HFFc6 (cell line): ENCODE measurements around the gene TMEM97. TPM values are rescaled to one million over a fixed set of nuclear protein-coding genes. Genes with fewer than 3 reads are reported as not detected.

Source experiments
- DNase-seq: peaks from one replicate; pipeline ENCODE4 v3.0.0-alpha.2; 2018
- H3K27ac Mint-ChIP-seq: 2 replicates; pipeline ENCODE4 v1.8.0; 2020; ENCODE audit warnings: mild to moderate bottlenecking, mixed read lengths
- H3K27me3 Mint-ChIP-seq: 2 replicates; pipeline ENCODE4 v1.8.0; 2021; ENCODE audit warnings: mild to moderate bottlenecking, moderate library complexity, mixed read lengths; ENCODE audit not compliant: insufficient read depth
- H3K36me3 Mint-ChIP-seq: 2 replicates; pipeline ENCODE4 v1.8.0; 2021; ENCODE audit warnings: low read depth, mixed read lengths
- H3K4me1 Mint-ChIP-seq: 2 replicates; pipeline ENCODE4 v1.8.0; 2020; ENCODE audit warnings: low read depth, mixed read lengths
- H3K4me3 Mint-ChIP-seq: 2 replicates; pipeline ENCODE4 v1.8.0; 2020; ENCODE audit warnings: mild to moderate bottlenecking, moderate library complexity, mixed read lengths
- H3K9me3 Mint-ChIP-seq: 2 replicates; pipeline ENCODE4 v1.8.0; 2020; ENCODE audit warnings: mild to moderate bottlenecking, mixed read lengths
- microRNA-seq: library from miRNA; unstranded; fragments of <30 nt; microRNA quantifications from one replicate; pipeline ENCODE4, GENCODE V29; 2019
- total RNA-seq, 6 experiments: library from RNA; stranded (reverse); fragmentation: NEBNext Ultra II Directional; extraction: Animal tissue kit (Norgen Biotek cat#: 25700); gene quantifications; 2 replicates in 1 of 6; 3 replicates in 5 of 6; pipeline ENCODE4 v1.2.3, GENCODE V29; 2021
- TF ChIP-seq, protein P1 (sequence below): fragments of 200-600 bp; sonication (generic); IDR thresholded peaks from 2 replicates; pipeline ENCODE4 v1.5.0; 2021; ENCODE audit warnings: antibody characterized with exemption, mild to moderate bottlenecking

Gene TMEM97
- total RNA-seq, 6 experiments from 2014 or later = 17.6 to 29.5 (median 24.1) TPM

DNA sequence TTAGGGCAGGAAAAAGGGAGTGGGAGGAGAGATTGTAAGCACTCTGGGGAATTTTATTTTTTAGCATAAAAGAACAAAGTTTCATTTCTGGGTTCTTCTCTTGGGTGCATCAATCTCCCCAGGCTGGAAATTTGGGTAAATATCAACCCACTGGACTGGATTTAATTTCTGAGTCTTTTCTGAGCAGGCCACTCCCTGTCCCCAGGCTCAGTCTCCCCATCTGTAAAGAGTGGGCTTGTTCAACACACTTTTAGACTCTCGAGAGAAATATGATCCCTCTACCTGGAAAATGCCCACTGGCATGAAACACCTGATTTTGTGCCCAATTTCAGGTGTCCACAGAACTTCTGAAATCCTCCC lies 51.7 kb downstream of the TMEM97 start:
- peaks cover 8% of the 10 kb centered on the region; the same call in 1 of the 2 replicates for H3K36me3 Mint-ChIP-seq
- no peaks in the 10 kb centered on the region; the same call in 1 of the 2 replicates for H3K27me3 Mint-ChIP-seq
- peaks cover 35% of the 10 kb centered on the region for H3K4me1 Mint-ChIP-seq
- H3K4me3 Mint-ChIP-seq = peak overlapping the region; percentile 87
- no peak for DNase-seq
- TF ChIP-seq, protein P1, sequence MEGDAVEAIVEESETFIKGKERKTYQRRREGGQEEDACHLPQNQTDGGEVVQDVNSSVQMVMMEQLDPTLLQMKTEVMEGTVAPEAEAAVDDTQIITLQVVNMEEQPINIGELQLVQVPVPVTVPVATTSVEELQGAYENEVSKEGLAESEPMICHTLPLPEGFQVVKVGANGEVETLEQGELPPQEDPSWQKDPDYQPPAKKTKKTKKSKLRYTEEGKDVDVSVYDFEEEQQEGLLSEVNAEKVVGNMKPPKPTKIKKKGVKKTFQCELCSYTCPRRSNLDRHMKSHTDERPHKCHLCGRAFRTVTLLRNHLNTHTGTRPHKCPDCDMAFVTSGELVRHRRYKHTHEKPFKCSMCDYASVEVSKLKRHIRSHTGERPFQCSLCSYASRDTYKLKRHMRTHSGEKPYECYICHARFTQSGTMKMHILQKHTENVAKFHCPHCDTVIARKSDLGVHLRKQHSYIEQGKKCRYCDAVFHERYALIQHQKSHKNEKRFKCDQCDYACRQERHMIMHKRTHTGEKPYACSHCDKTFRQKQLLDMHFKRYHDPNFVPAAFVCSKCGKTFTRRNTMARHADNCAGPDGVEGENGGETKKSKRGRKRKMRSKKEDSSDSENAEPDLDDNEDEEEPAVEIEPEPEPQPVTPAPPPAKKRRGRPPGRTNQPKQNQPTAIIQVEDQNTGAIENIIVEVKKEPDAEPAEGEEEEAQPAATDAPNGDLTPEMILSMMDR = no peak
- peak overlapping the region; percentile 70 for H3K27ac Mint-ChIP-seq
- H3K9me3 Mint-ChIP-seq = no peaks in the 10 kb centered on the region

DNA sequence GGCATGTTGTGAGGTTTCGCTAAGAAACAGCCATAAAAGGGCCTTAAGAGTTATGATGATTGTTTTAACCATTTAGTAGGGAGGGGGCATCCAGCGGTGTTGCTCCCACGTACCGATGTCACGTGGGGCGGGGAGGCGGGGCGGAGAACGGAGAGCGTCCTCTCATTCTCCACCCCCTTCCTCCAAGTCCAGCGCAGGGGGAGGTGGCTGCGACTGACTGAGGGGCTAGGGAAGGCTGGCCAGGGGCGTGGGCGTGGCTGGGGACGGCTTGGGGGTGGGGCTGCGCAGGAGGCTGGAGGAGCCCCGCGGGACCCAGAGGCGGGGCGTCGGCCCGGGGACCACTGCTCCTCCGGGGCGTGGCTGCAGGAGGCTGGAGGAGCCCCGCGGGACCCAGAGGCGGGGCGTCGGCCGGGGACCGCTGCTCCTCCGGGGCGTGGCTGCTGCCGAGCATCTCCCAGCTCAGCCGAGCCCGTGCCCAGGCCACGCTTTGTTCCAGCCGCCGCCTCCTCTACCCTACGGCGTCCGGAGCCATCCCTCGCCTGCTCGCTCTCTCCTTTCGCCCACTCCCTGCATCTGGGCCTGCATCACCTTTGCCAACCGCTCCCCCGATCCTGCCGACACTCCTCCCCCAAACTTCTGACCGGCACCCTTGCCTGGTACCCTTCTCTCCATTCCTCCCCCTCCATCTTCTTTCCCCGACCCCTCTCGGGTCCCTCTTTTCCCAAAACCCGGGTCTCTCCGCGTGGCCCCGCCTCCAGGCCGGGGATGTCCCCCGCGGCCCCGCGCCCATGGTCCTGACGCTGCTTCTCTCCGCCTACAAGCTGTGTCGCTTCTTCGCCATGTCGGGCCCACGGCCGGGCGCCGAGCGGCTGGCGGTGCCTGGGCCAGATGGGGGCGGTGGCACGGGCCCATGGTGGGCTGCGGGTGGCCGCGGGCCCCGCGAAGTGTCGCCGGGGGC lies 52.5 kb downstream of the TMEM97 start, which contains the start of gene SARM1:
Gene SARM1 (plus strand): TSS at position 450 of the 958 bp plus-strand sequence. CDS start 339 bp downstream, at position 789.
- Mint-ChIP-seq H3K36me3 (peaks cover 8% of the 10 kb centered on the region; the same call in 1 of the 2 replicates), H3K9me3 (no peaks in the 10 kb centered on the region), H3K27ac (peak within 1 kb of the TSS; percentile 75), H3K27me3 (no peaks in the 10 kb centered on the region; the same call in 1 of the 2 replicates), H3K4me3 (peak within 1 kb of the TSS; percentile 87), H3K4me1 (peaks cover 35% of the 10 kb centered on the region)
- DNase-seq = peak; percentile 77
- TF ChIP-seq, protein P1 = no peak

DNA sequence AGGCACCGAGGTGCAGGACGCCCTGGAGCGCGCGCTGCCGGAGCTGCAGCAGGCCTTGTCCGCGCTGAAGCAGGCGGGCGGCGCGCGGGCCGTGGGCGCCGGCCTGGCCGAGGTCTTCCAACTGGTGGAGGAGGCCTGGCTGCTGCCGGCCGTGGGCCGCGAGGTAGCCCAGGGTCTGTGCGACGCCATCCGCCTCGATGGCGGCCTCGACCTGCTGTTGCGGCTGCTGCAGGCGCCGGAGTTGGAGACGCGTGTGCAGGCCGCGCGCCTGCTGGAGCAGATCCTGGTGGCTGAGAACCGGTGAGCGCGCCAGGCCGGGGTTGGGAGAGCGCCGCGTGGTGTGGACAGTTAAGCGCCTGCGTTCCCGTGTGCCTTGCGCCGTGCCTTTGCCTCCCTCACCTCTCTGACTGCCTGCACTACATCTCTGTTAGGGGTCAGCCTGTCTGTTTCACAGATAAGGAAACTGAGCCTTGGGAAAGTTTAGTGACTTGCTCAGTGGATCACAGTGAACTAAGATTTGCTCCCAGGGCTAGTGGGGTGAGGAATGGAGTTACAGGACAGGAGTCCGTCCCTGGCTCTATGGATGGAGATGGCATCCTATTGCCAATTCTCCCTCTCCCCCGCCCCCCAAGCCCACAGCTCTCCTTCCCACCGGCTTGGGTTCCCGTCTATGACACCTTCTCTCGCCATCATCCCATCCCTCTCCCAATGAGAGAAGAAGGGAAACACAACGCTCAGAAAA lies 53.4 kb downstream of the TMEM97 start:
- Mint-ChIP-seq H3K27ac (peak overlapping the region; percentile 31; the same call in 1 of the 2 replicates), H3K36me3 (peaks cover 8% of the 10 kb centered on the region; the same call in 1 of the 2 replicates), H3K9me3 (no peaks in the 10 kb centered on the region), H3K4me1 (peaks cover 35% of the 10 kb centered on the region), H3K4me3 (peak overlapping the region; percentile 87), H3K27me3 (no peaks in the 10 kb centered on the region; the same call in 1 of the 2 replicates)
- TF ChIP-seq, protein P1 = no peak
- no peak for DNase-seq

DNA sequence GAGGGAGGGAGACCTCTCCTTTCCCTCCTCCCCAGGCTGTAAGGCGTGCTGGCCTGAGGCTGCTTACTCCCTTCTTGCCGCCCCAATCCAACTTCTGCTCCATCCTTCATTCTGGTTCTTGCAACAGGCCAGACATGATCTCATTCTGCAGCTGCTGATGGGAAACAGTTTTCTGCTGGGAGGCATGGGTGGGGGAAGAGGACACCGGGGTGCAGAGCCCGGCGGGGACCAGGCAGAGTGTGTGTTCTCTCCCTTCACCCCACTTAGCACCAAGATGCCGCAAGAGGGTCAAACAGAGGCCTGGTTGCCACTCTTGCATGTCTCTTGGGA lies 53.9 kb downstream of the TMEM97 start:
- no peak for DNase-seq
- no peaks in the 10 kb centered on the region for H3K9me3 Mint-ChIP-seq

More for the DNA sequence above, 53.9 kb downstream of the TMEM97 start:
- H3K4me1 Mint-ChIP-seq = peaks cover 35% of the 10 kb centered on the region
- peak overlapping the region; percentile 87 for H3K4me3 Mint-ChIP-seq
- peaks cover 8% of the 10 kb centered on the region for H3K36me3 Mint-ChIP-seq
- H3K27me3 Mint-ChIP-seq = no peaks in the 10 kb centered on the region; the same call in 1 of the 2 replicates
- TF ChIP-seq, protein P1 = no peak
- H3K27ac Mint-ChIP-seq = peak overlapping the region; percentile 31; the same call in 1 of the 2 replicates

Small RNA genes within 50 kb of the gene (microRNA-seq; reads per million reads assigned to microRNA genes)
- 3.9 reads per million for gene MIR4723

Other genes starting within 250 kb of the TMEM97 start
- 10 to 100 TPM; 47.9 to 63.0 (median 50.9) TPM for gene IFT20, start 16.3 kb downstream of the TMEM97 start, total RNA-seq
- gene TNFAIP1, start 16.6 kb downstream of the TMEM97 start, total RNA-seq = 10 to 100 TPM; 73.8 to 89.7 (median 85.2) TPM
- gene POLDIP2, start 38.3 kb downstream of the TMEM97 start, total RNA-seq = 100 to 1,000 TPM; 104 to 118 (median 106) TPM
- not detected for gene SEBOX, start 46.0 kb downstream of the TMEM97 start, total RNA-seq
- gene VTN, start 51.1 kb downstream of the TMEM97 start, total RNA-seq = under 1 TPM; 0.36 to 0.76 (median 0.60) TPM
- gene SARM1, start 52.5 kb downstream of the TMEM97 start, total RNA-seq = 10 to 100 TPM; 15.1 to 18.9 (median 16.8) TPM
- 1 to 10 TPM; 4.3 to 6.7 (median 6.4) TPM for gene SLC46A1, start 87.0 kb downstream of the TMEM97 start, total RNA-seq
- gene SLC13A2, start 154.4 kb downstream of the TMEM97 start, total RNA-seq = under 1 TPM in 2 of 6 experiments, not detected in 4; 0.07 to 0.08 TPM
- gene FOXN1, start 187.1 kb downstream of the TMEM97 start, total RNA-seq = not detected
- 10 to 100 TPM; 28.3 to 36.9 (median 30.1) TPM for gene UNC119, start 233.4 kb downstream of the TMEM97 start, total RNA-seq